ENCODE data around the gene NUP62CL.
"Not testable (repeated sequence)": the region's sequence is repeated elsewhere in the genome, so short reads cannot be mapped to it uniquely, and the experiment has no call there.

The NUP62CL gene, protein sequence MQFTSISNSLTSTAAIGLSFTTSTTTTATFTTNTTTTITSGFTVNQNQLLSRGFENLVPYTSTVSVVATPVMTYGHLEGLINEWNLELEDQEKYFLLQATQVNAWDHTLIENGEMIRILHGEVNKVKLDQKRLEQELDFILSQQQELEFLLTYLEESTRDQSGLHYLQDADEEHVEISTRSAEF

DNA sequence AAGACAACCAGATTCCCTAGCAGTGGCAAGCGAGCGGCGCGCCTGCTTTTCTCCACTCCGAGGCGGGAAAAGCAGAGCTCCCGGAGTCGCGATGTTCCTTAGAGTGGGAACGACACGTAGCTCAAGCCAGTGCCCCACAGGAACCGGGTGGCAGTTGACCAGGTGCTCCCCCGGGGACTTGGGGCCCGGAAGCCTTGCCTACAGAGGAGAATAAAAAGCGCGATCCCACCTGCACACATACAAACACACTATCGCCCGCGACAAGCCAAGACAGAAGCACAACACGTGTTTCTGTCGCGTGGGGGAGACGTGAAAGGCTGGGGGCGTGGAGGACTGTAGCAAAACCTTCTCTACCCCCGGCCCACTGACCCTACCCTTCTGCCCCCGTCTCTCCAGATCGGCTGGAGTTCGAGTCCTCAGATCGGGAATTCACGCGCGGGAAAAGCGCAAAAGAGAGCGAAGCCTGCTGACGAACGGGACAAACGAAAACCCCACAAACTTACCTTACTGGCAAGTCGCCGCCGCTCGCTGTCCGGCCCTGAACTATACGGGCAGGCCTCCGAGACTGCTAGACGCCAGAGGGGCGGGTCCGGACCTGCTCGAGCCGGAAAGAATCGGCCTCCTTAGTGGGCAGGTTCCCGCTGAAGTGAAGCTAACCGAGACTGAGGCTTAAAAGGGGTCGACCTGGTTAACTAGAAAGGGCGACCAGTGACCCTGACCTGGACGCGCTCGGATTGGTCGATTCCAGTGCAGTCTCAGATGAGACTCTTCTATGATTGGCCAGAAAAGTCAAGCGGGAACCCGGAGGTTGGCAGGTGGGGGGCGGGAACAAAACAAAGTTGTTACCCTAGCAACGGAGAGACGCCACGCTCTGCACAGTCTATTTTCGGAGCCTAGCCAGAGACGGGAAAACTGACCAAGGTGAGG lies at the start of gene NUP62CL, which contains the start of gene DNAAF6:
Gene NUP62CL (minus strand): TSS at position 664 of the 927 bp plus-strand sequence. CDS start 31,287 bp downstream, outside the sequence.
Gene DNAAF6 (plus strand): TSS at position 842 of the 927 bp plus-strand sequence. CDS start 6,265 bp downstream, outside the sequence.
- peak; percentile 55 to 58 for DNase-seq

DNA sequence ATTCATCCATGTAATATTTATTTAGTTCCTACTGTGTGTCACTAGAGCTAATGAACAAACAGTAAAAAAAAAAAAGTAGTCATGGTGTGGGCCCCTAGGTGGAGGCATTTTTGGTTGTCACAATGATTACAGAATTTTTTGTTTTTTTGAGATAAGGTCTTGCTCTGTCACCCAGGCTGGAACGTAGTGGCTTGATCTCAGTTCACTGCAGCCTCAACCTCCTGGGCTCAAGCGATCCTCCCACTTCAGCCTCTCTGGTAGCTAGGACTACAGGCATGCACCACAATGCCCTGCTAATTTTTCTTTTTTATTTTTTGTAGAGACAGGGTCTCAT lies 22.2 kb upstream of the NUP62CL start:
- no peak for DNase-seq

DNA sequence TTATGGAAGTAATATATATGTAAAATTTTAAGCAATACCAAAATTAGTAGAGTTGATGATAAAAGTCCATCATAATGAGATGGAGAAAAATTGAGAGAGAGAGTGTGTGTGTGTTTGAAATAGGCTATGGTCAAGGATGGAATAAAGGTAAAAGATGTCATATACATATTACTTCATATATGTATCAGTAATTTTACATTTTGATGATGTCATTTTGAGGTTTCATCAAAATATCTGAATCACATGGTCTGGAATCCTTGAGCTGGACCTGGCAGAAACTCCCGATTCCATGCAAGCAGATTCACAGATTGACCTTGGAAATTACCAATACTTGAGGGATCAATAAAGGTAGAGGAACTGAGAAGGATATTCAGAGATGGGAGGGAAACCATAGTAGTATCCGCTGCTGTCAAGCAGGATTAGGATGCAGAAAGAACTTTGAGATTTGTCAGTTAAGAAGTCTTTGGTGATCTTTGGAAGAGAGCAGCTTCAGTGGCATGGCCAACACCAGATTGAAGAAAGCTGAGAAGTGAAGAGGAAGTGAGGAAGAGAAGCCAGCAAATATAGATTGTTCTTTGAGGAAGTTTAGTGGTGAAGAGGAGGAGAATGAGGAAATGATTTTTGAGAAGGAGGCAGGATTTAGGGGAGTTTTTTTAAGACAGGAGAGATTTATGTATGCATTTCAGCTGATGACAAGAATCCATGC lies 21.7 kb upstream of the NUP62CL start:
- no peak for DNase-seq

DNA sequence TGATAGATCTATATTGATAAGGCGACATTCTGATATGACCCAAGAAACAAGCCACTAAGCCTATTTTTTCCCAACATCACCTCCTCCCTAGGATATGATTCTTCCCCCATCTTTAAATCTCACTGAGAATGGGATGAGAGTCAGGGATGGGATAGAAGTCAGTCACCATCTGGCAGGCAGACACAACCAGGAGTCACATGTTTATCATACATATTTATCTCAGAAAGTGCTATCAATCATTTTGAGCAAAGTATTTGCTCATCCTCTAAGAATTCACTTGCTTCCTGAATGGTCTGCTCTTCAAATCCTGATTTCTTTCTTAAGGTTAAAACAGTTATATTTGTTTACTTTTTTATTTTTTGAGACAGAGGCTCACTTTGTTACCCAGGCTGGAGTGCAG lies 20.5 kb upstream of the NUP62CL start:
- DNase-seq: no peak

DNA sequence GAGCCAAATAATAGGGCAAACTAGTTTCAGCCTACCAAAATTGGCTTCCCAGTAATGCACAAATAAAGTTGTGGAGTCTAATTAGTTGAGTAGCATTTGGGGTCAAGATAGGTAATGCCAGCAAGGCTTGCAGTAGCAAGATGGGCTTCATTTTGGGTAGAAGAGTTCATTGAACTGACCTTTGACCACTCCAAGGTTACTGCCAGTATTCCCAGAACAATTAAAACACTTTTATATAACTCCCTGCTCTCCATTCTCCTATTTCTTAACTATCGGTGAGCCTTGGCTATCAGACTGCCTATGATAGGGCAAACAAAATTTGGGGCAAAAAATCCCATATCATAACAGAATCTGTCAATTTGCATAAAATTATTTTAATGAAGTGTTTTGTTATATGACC lies 7.2 kb upstream of the NUP62CL start:
- DNase-seq: no peak

DNA sequence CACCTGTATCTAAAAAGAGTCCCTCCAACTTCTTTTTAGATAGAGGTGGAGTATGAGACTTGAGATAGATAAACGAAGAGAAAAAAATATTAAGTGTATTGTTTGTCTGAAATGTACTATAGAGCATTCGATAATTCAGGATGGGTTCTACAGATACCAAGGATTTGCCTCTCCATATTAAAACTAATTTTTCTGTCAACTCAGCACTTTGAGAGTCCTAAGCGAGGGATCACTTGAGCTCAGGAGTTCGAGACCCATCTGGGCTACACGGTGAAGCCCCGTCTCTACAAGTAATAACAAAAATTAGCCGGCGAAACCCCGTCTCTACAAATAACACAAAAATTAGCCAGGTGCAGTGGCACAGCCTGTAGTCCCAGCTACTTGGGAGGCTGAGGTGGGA lies 1.7 kb upstream of the NUP62CL start:
- DNase-seq: no peak

DNA sequence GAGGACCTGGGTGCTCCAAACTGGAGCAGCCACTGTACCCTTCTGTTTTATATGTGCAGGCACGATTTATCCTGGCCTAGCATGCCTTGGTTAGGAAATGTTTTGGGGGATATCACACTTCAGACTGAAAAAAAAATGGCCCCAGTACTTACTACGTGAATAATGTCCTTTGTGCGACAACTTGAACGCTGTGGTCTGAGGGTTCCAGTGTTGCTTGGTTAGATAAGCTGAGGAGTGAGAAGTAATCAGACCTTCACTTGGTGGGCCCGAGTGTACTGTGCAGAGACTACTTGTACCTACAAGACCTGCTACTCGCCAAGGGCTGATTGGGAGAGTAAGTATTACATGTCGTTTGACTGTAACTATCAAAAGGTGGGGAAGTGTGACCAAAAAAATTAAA lies 856 bp upstream of the NUP62CL start:
- no peak for DNase-seq

DNA sequence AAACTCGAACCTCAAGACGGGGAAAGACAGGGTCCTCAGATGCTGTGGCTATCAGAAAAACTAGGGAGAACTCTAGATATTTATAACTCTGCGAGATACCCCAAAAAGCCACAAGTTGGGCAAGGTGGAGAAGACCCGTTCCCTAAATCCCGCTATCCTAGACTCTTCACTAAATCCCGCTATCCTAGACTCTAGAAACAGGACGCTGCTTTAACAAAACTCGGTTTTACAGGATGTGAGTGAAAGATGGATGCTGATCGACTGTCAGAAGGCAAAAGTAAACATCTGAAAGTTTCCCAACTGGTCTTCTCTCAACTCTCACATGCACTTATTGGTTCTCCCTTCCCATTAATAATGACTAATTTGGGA lies 448 bp upstream of the NUP62CL start:
- no peak for DNase-seq

DNA sequence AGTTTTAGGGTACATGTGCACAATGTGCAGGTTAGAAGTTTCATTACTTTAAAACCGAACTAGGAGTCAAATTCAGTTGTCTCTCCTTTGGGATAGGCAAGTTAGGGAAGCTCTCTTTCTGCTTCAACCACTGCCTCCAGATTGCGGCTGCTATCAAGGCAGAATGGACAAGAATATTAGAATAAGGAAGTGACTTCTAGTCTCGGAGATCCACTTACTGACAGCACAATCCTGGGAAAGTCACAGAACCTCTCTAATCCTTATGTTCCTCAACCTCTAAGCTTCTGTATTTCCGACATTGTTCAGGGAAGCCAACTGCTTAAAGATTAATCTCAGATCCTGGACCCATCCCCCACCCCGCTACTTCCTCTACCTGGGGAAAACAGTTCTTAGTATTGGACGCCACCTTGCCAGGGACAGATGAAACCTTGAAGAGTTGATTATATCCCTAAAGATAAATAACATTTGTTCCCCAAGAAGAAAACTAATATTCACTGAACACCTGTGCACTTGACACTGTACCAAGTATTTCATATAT lies 2.1 kb downstream of the NUP62CL start:
- no peak for DNase-seq

DNA sequence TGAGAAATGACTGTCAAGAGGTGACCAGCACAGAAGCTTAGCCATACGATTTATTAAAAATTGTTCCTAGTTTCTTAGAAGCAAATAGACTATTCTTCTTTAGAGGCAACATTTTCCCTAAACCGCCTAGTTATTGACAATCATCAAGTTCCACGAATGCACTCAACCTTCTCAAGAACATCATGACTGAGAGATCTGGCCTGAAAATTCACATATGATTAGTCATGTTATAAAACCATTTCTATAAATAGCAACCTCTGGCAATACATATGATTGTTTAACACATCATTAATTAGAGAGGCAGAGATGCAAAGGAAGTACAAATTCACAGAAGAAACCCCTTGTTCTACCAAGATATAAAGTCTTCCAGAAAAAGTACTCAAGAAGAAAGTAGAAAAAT lies 6.7 kb downstream of the NUP62CL start:
- no peak for DNase-seq

DNA sequence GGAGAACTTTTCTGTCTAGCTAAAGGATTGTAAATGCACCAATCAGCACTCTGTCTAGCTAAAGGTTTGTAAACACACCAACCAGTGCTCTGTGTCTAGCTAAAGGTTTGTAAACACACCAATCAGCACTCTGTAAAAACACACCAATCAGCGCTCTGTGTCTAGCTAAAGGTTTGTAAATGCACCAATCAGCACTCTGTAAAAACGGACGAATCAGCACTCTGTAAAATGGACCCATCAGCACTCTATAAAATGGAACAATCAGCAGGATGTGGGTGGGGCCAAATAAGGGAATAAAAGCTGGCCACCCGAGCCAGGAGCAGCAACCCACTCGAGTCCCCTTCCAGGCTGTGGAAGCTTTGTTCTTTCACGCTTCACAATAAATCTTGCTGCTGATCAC lies 8.2 kb downstream of the NUP62CL start:
- not testable (repeated sequence) for DNase-seq

DNA sequence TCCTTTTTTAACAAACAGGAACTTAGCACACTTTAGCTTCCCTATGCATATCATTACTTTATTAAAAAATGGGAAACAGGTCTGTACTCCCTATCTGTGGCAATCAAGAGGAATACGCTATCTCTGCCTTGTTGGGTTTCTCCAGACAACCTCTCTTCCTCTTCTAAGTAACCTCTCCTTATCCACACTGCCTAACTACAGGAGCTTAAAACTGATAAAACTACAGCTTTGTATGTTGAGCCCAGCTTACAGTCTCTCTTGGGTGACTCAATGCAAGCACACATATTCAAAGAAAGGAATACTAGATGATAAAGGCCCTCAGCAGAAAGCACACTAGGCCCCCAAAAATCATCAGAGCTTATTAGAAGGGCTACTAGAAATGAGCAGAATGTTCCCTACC lies 8.9 kb downstream of the NUP62CL start:
- DNase-seq: no peak

DNA sequence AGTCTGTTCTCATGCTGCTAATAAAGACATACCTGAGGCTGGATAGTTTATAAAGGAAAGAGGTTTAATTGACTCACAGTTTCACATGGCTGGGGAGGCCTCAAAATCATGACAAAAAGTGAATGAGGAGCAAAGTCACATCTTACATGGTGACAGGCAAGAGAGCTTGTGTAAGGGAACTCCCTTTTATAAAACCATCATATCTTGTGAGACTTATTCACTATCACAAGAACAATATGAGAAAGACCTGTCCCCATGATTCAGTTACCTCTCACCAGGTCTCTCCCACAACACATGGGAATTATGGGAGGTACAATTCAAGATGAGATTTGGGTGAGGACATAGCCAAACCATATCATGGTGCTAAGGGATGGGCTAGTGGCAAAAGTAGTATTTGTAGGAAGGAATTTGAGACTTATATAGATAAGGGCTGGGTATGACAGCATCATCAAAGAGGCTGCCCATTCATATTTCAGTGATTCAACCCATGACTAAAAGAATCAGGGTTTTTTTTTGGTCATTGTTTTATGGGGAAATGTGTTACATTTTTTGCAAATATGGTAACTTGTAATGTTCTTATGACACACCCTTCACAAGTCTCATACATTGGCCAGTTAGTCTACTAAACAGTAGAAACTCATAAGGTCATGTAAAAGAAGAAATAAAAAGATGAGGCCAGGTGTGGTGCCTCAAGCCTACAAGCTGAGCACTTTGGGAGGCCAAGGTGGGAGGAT lies 34.7 kb downstream of the NUP62CL start:
- DNase-seq: no peak

DNA sequence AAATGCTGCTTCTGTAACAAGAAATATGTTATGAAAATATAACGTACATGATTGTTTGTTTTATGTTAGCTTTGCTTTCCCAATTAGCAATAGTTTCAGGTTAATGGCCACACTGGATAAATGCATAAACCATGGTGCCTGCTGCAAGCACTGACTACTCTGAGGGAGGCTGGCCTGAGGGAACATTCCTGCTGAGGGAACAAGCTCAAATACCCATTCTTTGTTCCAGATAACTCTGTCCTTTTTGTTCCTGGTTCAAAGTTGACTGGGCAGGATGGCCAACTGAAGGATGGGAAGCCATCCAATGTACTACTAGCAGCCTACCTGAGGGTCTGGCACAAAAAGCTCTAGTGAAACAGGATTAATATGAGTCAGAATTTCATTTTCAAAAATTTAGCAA lies 37.5 kb downstream of the NUP62CL start:
- DNase-seq: no peak

DNA sequence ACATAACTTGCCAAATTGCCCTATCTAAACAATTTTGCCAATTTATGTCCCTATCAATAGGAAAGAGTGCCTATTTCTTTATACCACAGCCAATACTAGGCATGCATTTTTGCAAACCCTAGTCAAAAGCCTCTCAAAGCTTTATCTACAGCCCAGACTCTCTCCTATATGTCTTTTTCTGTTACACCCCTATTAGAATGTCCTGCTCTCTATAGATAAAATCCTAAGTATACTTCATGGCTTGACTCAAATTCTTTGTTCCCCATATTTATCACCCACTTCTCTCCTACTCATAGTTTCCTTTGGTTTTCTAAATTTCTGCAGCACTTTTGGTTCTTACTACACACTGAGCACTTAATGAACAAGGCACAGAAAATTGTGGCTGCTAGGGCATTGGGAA lies 38.0 kb downstream of the NUP62CL start:
- no peak for DNase-seq

DNA sequence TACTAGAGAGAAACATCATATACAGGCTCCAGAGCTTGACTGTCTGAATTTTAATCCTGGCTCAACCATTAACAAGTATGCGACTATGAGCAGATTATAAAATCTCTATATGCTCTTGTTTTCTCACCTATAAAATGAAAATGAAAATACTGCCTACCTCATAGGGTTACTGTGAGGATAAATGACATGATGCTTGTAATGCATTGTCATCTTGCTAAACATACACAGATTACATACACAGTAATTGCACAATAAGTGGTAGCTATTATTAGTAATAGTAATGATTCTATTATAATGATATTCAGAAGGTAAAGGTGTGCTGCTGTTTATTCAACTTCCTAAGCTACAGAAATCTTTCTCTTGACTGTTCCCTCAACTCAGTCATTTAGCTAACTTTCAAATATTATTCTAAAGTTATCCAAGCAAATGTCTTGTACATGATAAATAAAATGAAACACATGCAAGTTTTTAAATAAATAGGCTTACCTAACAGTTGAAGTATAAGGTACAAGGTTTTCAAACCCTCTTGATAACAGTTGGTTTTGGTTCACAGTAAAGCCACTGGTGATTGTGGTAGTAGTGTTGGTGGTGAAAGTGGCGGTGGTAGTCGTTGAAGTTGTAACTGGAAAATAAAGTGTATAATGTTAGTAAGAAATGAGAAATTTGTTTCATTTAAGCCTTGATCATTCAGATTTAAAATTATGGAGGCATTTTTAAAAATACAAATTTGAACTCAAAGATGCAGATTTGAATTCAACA lies 38.9 kb downstream of the NUP62CL start:
- DNase-seq: no peak

DNA sequence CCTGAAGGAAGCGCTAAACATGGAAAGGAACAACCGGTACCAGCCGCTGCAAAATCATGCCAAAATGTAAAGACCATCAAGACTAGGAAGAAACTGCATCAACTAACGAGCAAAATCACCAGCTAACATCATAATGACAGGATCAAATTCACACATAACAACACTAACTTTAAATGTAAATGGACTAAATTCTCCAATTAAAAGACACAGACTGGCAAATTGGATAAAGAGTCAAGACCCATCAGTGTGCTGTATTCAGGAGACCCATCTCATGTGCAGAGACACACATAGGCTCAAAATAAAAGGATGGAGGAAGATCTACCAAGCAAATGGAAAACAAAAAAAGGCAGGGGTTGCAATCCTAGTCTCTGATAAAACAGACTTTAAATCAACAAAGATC lies 48.6 kb downstream of the NUP62CL start:
- DNase-seq: not testable (repeated sequence)

DNA sequence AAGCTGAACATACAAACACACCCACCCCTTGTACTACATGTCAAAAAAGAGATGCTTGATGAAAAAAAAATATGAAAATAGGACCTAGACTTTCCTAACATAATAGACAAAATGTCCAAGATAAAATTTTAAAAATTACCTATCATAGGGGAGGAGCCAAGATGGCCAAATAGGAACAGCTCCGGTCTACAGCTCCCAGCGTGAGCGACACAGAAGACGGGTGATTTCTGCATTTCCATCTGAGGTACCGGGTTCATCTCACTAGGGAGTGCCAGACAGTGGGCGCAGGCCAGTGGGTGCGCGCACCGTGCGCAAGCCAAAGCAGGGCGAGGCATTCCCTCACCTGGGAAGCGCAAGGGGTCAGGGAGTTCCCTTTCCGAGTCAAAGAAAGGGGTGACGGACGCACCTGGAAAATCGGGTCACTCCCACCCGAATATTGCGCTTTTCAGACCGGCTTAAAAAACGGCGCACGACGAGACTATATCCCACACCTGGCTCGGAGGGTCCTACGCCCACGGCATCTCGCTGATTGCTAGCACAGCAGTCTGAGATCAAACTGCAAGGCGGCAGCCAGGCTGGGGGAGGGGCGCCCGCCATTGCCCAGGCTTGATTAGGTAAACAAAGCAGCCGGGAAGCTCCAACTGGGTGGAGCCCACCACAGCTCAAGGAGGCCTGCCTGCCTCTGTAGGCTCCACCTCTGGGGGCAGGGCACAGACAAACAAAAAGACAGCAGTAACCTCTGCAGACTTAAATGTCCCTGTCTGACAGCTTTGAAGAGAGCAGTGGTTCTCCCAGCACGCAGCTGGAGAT lies 50.4 kb downstream of the NUP62CL start:
- DNase-seq: not testable (repeated sequence)

DNA sequence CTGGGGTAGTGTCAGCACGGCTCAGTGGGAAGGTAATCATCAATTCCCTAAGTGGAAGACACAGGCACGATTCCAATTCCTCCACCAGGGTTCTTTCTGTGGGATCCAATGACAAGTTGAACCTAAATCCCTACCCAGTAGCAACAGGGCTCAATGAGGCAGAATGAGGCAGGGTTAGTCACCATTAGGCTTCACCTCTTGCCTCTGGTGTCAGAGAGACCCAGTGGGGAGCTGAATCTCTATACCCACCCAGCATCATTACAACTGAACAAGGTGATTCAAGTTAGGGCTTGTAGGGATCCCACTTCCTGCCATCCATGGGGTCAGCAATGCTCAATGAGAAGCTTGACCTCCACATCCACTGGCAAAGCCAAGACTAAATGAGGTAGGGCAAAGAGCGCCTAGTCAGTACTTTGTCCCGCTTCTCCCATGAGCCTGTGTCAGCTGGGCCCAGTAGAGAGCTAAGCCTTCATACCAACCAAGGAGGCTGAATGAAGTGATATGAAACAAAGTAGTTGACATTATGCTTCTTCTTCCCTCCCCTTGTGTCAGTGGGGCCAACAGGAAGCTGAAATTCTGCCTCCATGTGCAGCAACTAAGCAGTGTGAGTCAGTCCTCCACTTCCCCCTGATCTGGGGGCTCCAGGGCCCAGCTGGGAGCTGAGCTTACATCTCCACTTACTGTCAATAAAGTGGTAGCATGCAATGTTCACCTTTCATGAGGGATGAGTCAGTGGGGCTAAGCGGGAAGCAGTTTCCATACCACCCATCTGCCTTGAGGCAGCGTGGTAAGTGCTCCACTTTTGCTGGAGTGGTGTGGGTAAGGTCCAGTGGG lies 51.2 kb downstream of the NUP62CL start:
- peak; percentile 1 to 8 for DNase-seq

DNA sequence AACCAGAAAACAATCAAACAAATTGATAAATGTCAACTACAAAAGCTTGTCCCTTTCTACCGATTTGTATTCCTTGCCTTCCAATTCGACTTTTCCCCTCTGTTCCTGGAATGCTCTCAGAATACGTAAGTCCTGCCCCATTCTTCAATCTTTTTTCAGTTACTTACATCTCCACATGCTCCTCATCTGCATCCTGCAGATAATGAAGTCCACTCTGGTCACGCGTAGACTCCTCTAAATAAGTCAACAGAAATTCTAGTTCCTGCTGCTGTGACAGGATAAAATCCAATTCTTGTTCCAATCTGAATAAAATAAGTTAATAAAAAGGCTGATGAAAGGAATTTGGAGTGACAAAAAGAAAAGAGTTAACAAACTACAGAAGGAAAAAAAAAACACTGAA lies 53.2 kb downstream of the NUP62CL start:
- no peak for DNase-seq

Measured in activated CD4-positive, alpha-beta T cell treated with anti-CD3 and anti-CD28 coated beads, Interleukin-2, amount 50 U/mL, for 4 hours (primary cell).